PC-9 (cell line): ENCODE results near the gene ATAD3A. TPM values are rescaled to one million over a fixed set of nuclear protein-coding genes. Genes with fewer than 3 reads are reported as not detected.

ENCODE experiments used
- BruUV-seq: library from RNA; stranded (reverse); fragments of 400-500 nt; replicated peaks from 2 replicates; lab custom pipeline; 2021; lab: Mats Ljungman, UMichigan
- CTCF ChIA-PET: fragments of 300-600 bp; sonication (Branson Sonifier 250); formaldehyde crosslinking; loops from one replicate; lab custom pipeline; 2022; ENCODE audit warnings: antibody characterized with exemption; lab: Charles Lee
- POLR2A ChIA-PET: fragments of 300-600 bp; sonication (Branson Sonifier 250); formaldehyde crosslinking; loops from one replicate; lab custom pipeline; 2022; ENCODE audit warnings: antibody characterized with exemption; ENCODE audit not compliant: unreplicated experiment; lab: Charles Lee
- DNase-seq, 2 experiments: peaks; one replicate each; pipeline versions ENCODE4 v3.0.0 to v3.0.0-alpha.2; 2015 to 2022; ENCODE audit warnings: mixed read lengths in 1 of 2
- H2AFZ ChIP-seq: fragments of 200-600 bp; sonication (generic); 2 replicates; pipeline ENCODE4 v1.8.1; 2017; ENCODE audit warnings: antibody characterized with exemption
- H3F3A ChIP-seq: fragments of 200-600 bp; sonication (generic); 2 replicates; pipeline ENCODE4 v1.8.1; 2017; ENCODE audit warnings: antibody characterized with exemption, mild to moderate bottlenecking, low read depth; ENCODE audit not compliant: insufficient read depth
- H3K27ac ChIP-seq: fragments of 200-600 bp; sonication (generic); 2 replicates; pipeline ENCODE4 v1.6.1; 2016; ENCODE audit warnings: mixed run types
- H3K27me3 ChIP-seq: fragments of 200-600 bp; sonication (generic); 2 replicates; pipeline ENCODE4 v1.6.1; 2016; ENCODE audit warnings: low read depth, mixed run types; ENCODE audit not compliant: insufficient read depth
- H3K36me3 ChIP-seq: fragments of 200-600 bp; sonication (generic); 2 replicates; pipeline ENCODE4 v1.6.1; 2016; ENCODE audit warnings: low read depth, mixed run types
- H3K4me1 ChIP-seq: fragments of 200-600 bp; sonication (generic); replicated peaks from 2 replicates; pipeline ENCODE4 v1.6.1; 2016; ENCODE audit warnings: mixed run types; ENCODE audit not compliant: insufficient read depth
- H3K4me2 ChIP-seq: fragments of 200-600 bp; sonication (generic); 2 replicates; pipeline ENCODE4 v1.6.1; 2017; ENCODE audit warnings: mixed run types
- H3K4me3 ChIP-seq: fragments of 200-600 bp; sonication (generic); 2 replicates; pipeline ENCODE4 v1.6.1; 2016; ENCODE audit warnings: mixed run types
- H3K79me2 ChIP-seq: fragments of 200-600 bp; sonication (generic); 2 replicates; pipeline ENCODE4 v1.6.1; 2017; ENCODE audit warnings: low read depth, mixed run types
- H3K9me2 ChIP-seq: fragments of 200-600 bp; sonication (generic); 2 replicates; pipeline ENCODE4 v1.8.1; 2017; ENCODE audit warnings: mild to moderate bottlenecking; ENCODE audit not compliant: insufficient read depth
- H3K9me3 ChIP-seq: fragments of 200-600 bp; sonication (generic); 2 replicates; pipeline ENCODE4 v1.8.1; 2016; ENCODE audit warnings: low read depth; ENCODE audit not compliant: insufficient read depth
- H4K20me1 ChIP-seq: fragments of 200-600 bp; sonication (generic); 2 replicates; pipeline ENCODE4 v1.8.1; 2017; ENCODE audit not compliant: insufficient read depth
- EZH2 ChIP-seq: fragments of 200-600 bp; sonication (generic); IDR thresholded peaks from 2 replicates; pipeline ENCODE4 v1.8.0; 2017; ENCODE audit warnings: antibody characterized with exemption, low read depth
- intact Hi-C: fragments of 100-400 bp; cut with micrococcal nuclease; formaldehyde crosslinking; loops from one replicate; pipeline ENCODE4 v1.10.0; 2022; ENCODE audit not compliant: unreplicated experiment
- total RNA-seq: library from RNA; stranded (reverse); gene quantifications from 2 replicates; pipeline ENCODE4 v1.2.3, GENCODE V29; 2021
- TF ChIP-seq, protein P1 (sequence below): fragments of 200-600 bp; sonication (generic); conservative IDR thresholded peaks from 2 replicates; pipeline ENCODE4 v1.6.1; 2017; ENCODE audit warnings: mixed run types, antibody characterized with exemption, mild to moderate bottlenecking, moderate library complexity

ATAD3A gene
- total RNA-seq, 1 experiment from 2014 or later, result 43.6 TPM

DNA sequence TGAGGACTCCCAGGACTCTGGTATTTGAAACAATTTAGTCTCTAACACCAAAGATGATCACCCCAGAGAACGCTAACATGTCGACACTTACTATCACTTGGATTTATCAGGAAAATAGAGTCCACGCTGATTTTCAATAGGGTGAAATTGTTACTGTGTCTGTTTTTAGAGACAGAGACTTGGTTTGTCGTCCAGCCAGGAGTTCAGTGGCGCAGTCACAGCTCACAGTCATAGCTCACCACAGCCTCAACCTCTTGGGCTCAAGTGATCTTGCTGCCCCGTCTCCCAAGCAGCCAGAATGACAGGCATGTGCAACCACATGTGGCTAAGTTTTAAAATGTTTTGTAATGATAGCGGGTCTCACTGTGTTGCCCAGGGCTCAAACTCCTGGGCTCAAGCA is 57.4 kb downstream of the ATAD3A start:
- BruUV-seq, result no TSS peak
- ChIA-PET POLR2A (no interaction called here), CTCF (no interaction called here)
- H3K4me3 ChIP-seq, result no peak overlapping the region
- peaks cover 100% of the 10 kb centered on the region for H3K79me2 ChIP-seq
- H3K9me3 ChIP-seq, result no peaks in the 10 kb centered on the region
- peaks cover 12% of the 10 kb centered on the region; the same call in 1 of the 2 replicates for H3F3A ChIP-seq
- TF ChIP-seq, protein P1, sequence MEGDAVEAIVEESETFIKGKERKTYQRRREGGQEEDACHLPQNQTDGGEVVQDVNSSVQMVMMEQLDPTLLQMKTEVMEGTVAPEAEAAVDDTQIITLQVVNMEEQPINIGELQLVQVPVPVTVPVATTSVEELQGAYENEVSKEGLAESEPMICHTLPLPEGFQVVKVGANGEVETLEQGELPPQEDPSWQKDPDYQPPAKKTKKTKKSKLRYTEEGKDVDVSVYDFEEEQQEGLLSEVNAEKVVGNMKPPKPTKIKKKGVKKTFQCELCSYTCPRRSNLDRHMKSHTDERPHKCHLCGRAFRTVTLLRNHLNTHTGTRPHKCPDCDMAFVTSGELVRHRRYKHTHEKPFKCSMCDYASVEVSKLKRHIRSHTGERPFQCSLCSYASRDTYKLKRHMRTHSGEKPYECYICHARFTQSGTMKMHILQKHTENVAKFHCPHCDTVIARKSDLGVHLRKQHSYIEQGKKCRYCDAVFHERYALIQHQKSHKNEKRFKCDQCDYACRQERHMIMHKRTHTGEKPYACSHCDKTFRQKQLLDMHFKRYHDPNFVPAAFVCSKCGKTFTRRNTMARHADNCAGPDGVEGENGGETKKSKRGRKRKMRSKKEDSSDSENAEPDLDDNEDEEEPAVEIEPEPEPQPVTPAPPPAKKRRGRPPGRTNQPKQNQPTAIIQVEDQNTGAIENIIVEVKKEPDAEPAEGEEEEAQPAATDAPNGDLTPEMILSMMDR, result no peak
- no peak for TF ChIP-seq EZH2
- H3K27ac ChIP-seq, result no peak overlapping the region
- H3K4me1 ChIP-seq, result peaks cover 5% of the 10 kb centered on the region; the same call in 1 of the 2 replicates
- H2AFZ ChIP-seq, result no peak overlapping the region
- no peak overlapping the region for H3K4me2 ChIP-seq
- intact Hi-C loops, result no loop called here
- H3K27me3 ChIP-seq, result no peaks in the 10 kb centered on the region
- H3K36me3 ChIP-seq, result peaks cover 13% of the 10 kb centered on the region; the same call in 1 of the 2 replicates
- peaks cover 88% of the 10 kb centered on the region for H4K20me1 ChIP-seq
- no peaks in the 10 kb centered on the region for H3K9me2 ChIP-seq
- no peak for DNase-seq

DNA sequence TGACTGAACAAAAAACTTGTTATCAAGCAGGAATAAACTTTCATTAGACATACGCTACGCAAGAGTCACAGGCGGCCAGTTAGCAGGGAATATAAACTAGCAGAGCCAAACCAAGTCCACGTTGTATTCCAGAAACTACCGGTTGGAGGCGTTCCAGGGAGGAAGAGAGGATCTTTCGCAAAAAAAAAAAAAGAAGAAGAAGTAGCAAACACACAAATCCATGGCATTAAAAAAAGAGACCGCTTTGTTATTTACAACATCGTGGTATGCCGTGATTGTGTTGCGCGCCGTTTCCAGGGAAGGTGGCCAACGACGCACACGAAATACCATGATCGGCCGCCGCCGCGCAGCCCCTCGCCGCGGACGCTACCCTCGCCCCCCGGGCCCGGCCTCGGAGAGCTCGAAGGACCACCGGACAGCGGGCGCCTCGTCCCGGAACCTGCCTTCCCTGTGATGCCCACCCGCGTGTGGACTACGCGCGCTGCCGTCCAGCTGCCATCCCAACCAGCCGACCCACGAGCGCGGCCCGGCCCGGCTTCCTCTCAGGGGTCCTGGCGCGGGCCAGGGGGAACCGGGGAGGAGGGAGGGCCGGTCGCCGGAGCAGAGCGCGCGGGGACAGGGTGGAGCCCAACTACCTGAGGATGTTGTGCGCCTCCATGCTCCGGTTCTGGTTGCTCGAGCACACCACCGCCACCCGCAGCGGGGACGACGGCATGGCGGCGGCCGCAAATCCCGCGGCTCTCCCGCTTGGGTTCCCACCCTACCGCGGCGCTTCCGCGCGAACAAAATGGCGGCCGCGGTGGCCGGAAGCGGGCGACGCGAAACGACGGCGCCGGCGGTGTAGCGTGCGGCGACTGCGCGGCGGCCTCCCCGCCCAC is 62.1 kb downstream of the ATAD3A start:
- peak in 1 of 2 experiments; percentile 45 for DNase-seq
- H4K20me1 ChIP-seq, result peaks cover 42% of the 10 kb centered on the region

More for the DNA sequence above, 62.1 kb downstream of the ATAD3A start:
- intact Hi-C loops, result loop anchor here (5.0 kb wide), 1 partner anchor 83 kb away; the partner anchor contains the start of gene CDK11B
- Histone ChIP-seq H2AFZ (peak overlapping the region; percentile 82), H3K36me3 (peaks cover 8% of the 10 kb centered on the region; the same call in 1 of the 2 replicates), H3K4me3 (peak overlapping the region; percentile 96), H3K9me2 (no peaks in the 10 kb centered on the region), H3F3A (peaks cover 32% of the 10 kb centered on the region), H3K27me3 (peaks cover 12% of the 10 kb centered on the region), H3K4me1 (peaks cover 14% of the 10 kb centered on the region), H3K4me2 (peak overlapping the region; percentile 100), H3K27ac (peak overlapping the region; percentile 81), H3K79me2 (peaks cover 57% of the 10 kb centered on the region), H3K9me3 (no peaks in the 10 kb centered on the region)
- no peak for TF ChIP-seq EZH2
- TF ChIP-seq, protein P1, result peak; percentile 54; the same call in 1 of the 2 replicates
- no TSS peak for BruUV-seq
- ChIA-PET CTCF (no interaction called here), POLR2A (no interaction called here)
